Inferior parietal cortex (tissue), 1 donor: ENCODE results near the gene CCDC92.

ENCODE experiments used
- DNase-seq: peaks from one replicate; pipeline ENCODE4 v3.0.0-alpha.2; 2016; ENCODE audit errors: extremely low spot score

Gene CCDC92

GRCh38 chr12:124002021-124002644 is 29.5 kb upstream of the CCDC92 start:
- DNase-seq = no peak

DNA sequence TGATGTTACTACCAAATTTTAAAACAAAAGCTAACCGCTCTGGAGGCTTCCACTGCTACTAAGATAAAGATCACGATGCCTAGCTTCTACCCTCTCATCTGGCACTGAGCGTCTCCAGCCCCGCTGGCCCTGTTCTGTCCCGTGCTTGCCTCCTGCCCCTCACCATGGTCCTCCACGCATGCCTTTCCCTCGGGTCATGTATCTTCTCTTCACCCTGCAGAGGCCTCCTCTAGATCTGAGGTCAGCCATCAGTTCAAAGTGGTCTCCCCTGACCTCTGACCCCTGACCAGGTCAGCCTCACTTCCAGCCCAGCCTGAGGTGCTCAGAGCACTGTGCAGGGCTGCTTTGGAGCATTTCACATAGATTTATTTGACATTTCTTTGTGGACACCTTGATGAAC is 28.7 kb upstream of the CCDC92 start:
- no peak for DNase-seq

- DNase-seq = no peak
Observed at GRCh38 chr12:124000111-124000510, 27.5 kb upstream of the CCDC92 start.

GRCh38 chr12:123998991-123999359 is 26.3 kb upstream of the CCDC92 start:
- no peak for DNase-seq

DNA sequence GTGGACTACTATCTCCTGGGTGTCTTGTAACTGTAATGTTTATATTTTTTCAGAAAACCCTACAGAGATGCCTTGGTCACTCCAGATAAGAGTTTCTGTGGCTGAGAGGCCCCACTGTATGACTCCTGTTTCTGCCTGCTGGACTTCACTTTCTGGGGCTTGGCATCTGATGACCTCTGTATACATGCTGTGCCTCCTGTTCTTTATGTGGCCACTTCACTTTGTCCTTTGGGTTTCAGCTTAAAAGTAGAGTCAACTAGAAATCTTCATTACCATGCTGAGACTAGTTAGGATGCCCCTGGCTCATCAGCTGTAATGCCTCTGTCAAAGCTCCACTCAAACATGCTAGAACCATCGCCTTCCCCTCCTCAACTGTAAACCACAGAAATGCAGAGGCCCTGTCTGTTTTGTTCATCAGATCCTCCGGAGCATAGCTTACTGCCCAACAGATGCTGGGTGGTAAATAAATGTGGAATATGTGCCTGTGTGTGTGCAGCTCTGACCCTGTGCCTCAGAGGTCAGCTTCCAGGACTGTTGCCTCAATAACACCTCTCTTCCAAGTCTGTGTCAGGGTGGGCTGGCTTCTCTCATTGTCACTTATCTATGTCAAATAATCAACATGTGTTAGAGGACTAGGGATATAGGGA is 25.8 kb upstream of the CCDC92 start:
- no peak for DNase-seq

GRCh38 chr12:123997908-123998307 is 25.3 kb upstream of the CCDC92 start:
- DNase-seq = no peak

DNA sequence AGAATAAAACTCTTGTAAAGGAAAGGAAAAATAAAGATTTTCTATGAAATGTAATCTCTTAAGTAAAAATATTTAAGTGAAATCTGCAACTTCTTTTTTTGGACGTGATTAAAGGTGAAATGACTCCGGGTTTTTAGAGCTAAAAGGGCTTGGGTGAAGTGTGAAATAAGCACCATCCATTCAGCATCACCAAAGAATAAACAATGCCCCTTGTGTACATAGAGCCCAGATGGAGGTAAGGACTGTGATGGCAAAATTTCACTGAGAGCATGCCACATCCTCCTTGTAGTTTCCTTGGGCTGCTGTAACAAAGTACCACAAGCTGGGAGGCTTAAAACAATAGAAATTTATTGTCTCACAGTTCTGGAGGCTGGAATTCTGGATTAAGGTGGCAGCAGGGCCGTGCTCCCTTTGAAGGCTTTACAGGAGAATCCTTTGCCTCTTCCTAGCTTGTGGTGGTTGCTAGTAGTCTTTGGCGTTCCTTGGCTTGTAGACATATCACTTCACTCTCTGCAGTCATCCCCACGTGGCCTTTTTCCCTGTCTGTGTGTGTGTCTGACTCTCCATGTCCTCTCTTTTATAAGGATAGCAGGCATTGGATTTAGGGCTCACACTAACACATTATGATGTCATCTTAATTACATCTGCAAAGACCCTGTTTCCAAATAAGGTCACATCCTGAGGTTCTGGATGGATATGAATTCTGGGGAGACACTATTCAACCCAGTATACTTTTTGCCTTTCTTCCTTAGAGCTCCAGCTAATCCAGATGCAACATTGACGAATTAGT is 24.6 kb upstream of the CCDC92 start:
- no peak for DNase-seq

DNA sequence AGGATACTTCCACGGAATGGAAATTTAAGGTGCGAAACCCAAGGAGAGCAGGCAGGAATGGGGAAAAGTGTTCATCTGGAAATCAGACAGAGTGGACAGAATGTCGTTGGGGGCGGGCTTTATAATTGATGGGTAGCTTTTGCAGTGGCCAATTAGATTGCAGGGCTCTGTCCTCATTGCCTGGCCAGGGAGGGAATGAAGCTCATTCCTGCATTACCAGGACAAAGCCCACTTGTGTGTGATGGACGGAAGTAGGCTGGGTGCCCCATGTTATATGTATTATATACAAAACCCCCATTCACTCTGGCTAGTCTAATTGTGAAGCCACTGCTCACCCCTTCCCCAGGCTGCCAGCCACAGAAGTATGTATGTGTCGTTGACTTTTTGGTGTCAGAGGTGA is 23.9 kb upstream of the CCDC92 start:
- peak; percentile 59 for DNase-seq

- no peak for DNase-seq
Observed at GRCh38 chr12:123995023-123995748, 22.6 kb upstream of the CCDC92 start.

DNA sequence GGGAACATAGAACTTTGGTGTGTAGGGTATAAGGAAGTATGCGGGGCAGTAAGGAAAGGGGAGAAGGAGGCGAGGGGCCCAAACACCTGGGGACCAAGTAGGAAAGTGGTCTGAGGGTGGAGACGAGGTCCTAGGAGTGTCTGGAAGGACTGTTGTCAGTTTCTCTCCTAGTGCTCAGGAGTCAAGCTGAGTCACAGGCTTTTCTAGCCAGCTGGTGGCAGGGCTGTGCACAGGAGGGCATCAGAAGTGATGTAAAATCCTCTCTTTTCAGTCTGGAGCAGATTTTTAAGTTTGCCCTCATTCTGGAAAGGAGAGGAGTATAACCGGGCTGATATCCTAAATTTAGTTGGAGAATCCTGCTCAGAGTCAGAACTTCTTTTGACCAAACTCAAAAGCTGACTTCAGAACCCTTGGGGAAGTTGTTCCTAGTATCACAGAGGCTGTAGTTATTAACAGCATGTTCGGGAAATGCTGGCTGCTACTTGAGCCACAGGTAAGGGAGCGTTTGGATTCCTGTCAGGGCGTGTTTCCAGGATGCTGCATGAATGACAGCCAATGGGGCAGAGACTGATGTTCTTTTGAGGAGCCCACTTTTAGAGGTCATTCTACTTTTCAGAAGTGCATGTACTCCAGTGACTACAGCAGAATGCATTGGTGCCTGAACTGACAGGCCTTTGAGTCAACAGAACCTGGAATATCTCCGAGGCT is 19.6 kb upstream of the CCDC92 start:
- DNase-seq = no peak

- DNase-seq = no peak
Observed at GRCh38 chr12:123991372-123991951, 18.8 kb upstream of the CCDC92 start.

GRCh38 chr12:123990511-123990910 is 17.9 kb upstream of the CCDC92 start:
- DNase-seq = no peak

DNA sequence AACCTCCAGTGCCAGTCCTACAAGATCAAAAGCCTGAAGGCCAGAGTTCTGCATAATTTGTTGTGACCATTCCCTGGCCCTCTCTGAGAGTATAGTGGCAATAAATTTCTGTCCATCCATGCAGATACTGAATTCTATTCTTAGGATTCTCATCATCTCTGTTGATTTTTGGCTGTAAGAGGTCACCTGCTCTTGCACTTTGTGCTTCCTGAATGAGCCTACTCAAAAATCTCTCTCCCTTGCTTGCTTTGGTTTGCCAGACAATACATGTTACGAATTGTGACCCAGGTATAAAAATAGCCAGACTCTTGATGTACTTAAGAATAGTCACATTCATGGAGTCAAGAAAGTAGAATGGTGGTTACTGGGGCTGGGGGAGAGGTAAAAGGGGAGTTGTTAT is 17.1 kb upstream of the CCDC92 start:
- DNase-seq = no peak

DNA sequence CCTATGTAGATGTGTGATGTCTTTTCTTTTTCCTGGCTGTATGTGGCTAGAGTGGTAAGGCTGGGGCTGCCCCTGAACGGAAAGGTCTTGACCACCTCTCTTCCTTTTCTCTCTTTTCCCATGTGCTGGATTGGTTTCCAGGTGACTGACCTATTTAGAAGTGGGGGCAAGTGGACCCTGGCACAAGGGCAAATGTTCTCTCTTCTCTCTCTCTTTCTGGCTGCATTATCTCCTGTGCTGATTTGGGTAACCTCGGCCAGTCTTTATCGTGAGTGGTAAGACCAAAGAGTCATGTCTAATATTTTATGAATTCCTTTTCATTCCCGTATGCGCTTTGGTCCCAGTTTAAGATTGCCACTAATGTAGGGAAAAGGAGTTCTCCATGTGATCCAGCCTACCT is 16.5 kb upstream of the CCDC92 start:
- DNase-seq = no peak

DNA sequence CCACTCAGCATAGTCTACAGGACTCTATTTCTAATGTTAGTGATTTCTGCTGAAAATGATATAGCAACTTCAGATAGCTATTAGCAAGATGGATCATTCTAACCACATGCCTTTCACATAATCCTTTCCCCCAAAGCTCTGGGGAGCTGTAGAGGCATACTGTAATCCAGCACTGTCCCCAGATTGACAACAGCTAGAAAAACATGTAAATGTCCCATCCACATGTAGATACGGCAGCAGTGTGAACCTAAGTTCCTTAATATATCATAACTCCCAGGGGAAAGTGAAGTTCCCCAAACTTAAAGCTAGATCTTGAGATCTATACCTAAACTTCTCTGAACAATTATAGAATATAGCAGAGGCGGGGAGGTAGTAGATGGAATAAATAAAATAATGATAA is 14.4 kb upstream of the CCDC92 start:
- DNase-seq = no peak

DNA sequence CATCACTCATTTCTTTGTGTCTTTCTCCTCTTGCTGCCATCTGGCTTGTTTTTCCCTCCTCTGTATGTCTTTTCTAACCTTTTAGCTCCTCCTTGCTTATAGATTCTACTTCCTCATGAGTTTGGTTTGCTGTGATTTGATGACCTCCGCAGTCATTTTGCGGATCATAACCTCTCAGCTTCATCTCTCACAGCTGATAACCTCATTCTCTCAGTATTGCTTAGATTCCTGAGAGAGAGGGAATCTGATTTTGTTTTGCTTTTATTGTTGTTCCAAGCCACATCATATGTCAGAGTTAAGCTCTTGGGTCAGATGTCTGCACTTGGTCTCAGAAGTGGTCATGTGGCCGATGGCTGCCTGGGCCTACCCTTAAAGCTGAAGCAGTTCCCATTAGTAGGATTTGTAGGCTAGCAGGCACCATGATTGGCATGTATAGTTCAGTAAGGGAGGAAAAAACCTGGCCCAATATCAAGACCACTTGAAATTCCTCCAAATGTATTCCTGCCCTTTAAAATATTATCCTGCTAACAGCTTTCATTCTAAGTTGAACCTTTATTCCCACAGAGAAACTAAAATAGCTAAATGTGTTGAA is 13.8 kb upstream of the CCDC92 start:
- no peak for DNase-seq

DNA sequence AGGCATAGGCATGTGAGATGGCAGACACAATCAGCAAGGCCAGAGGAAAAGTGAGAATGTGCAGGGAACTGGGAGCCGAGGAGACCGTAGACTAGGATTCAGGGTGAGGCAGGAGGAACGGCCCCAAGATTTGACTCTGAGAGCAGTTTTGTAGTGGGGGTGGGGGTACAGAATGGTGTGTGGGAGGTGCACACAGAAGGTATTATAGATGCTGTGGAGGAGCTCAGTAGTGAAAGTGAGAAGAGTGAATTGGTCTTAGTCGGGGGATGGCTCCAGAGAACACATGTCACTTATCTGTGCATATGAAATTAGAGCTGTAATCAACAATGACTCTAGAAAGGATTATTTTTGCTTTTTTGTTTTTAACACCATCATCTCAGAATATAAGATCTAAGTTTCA is 12.3 kb upstream of the CCDC92 start:
- DNase-seq = no peak

- DNase-seq = peak; percentile 87
Observed at GRCh38 chr12:123983822-123984485, 11.3 kb upstream of the CCDC92 start.

DNA sequence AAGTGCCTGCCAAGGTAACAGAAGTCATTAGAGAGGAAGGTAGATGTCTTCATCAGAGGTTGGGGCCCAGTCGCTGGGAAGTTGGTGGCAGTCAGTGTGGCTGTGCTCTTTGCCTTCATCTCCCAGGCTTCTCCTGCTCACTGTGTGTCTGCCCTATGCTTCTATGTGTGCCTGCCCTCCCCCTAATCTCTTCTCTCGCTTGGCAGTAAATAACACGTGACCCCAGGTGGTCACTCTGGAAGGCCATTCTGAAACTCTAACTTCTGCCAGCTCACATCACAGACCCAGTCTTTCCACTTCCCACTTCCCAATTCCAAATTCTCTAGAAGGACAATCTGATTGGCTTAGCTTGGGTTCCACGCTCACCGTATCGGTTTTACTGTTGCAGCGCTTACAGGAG is 9.6 kb upstream of the CCDC92 start:
- no peak for DNase-seq

- DNase-seq = no peak
Observed at GRCh38 chr12:123979566-123979965, 6.9 kb upstream of the CCDC92 start.
